Measurements from ENCODE around the gene SPATA20. TPM values are rescaled to one million over a fixed set of nuclear protein-coding genes. Genes with fewer than 3 reads are reported as not detected.

SPATA20 gene
- total and polyA plus RNA-seq, 2 of the 13 experiments (the other 11 are each of a cell fraction or from before 2014, with no cell fraction given): 36.1 to 64.8 TPM

- TF ChIP-seq PTBP1 (IDR thresholded peaks at IDR 0.05; ENCODE audit: low read depth, low read length, poor library complexity, severe bottlenecking) (peak; percentile 38), SIX4 (CRISPR knock-in tag; IDR thresholded peaks at IDR 0.05) (peak; percentile 50; the same call in 1 of the 2 replicates), ZNF839 (CRISPR knock-in tag; IDR thresholded peaks at IDR 0.05; ENCODE audit: borderline replicate concordance) (no peak), TIGD3 (CRISPR knock-in tag; IDR thresholded peaks at IDR 0.05; ENCODE audit: borderline replicate concordance) (no peak), ARID5B (CRISPR knock-in tag; IDR thresholded peaks at IDR 0.05) (peak; percentile 87), ZBTB4 (CRISPR knock-in tag; IDR thresholded peaks at IDR 0.05; ENCODE audit: borderline replicate concordance) (peak; percentile 65; the same call in 1 of the 2 replicates), HIC2 (CRISPR knock-in tag; IDR thresholded peaks at IDR 0.05; ENCODE audit: low read depth) (peak; percentile 76), KAT2B (IDR thresholded peaks at IDR 0.05; ENCODE audit: borderline replicate concordance, low read depth, low read length) (no peak), SALL2 (CRISPR knock-in tag; IDR thresholded peaks at IDR 0.05) (no peak), FOXM1 (CRISPR knock-in tag; IDR thresholded peaks at IDR 0.05) (no peak), MYPOP (CRISPR knock-in tag; IDR thresholded peaks at IDR 0.05) (no peak; the same call in 1 of the 2 replicates), ZNF441 (CRISPR knock-in tag; IDR thresholded peaks at IDR 0.05; ENCODE audit: borderline replicate concordance) (no peak), ZNF75D (CRISPR knock-in tag; IDR thresholded peaks at IDR 0.05; ENCODE audit: borderline replicate concordance) (no peak), HOXA7 (CRISPR knock-in tag; IDR thresholded peaks at IDR 0.05) (no peak), POLR2G (IDR thresholded peaks at IDR 0.05; ENCODE audit: low read depth, low read length) (no peak)
These were observed 3.9 kb upstream of the SPATA20 start (continued) for GRCh38 chr17:50542795-50543774.

All from HepG2 (cell line).